ENCODE results near the gene SUSD3. TPM values are rescaled to one million over a fixed set of nuclear protein-coding genes. Genes with fewer than 3 reads are reported as not detected.

The SUSD3 gene
- total and polyA plus RNA-seq, 2 donors from 2014 or later = 12.2 to 34.6 TPM

DNA sequence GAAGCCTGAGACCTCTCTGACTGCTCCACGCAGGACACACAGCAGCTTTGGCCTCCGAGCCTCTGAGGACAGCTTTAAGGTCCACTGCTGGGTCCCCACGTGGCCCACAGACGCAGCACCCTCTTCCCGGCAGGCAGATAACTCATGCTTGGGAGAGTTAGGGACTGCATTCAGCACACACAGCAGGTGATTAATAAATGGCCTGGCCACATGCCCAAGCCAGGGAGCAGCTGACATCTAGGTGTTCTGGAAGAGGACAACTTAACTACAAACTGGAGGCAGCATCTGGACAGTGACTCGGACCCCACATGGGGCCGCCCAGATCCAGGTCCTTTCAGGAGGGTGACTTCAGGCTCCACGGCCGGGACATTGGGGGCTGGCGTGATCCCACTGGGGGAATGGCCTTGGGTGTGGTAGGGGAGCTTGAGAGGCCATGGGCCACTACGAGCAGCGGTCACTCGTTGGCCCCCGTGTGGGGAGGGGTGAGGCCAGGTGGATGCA lies 64.3 kb downstream of the SUSD3 start:
- no peak for FAIRE-seq
- Histone ChIP-seq H3K4me1 (ENCODE audit: control insufficient read depth in 2 of 3, insufficient read depth in 2 of 3, low read depth in 1 of 3, low read length in 3 of 3) (peaks cover 0 to 26% (median 20%) of the 10 kb centered on the region in 3 donors), H3K9ac (ENCODE audit: low read length in 3 of 3) (no peak overlapping the region), H3K27me3 (ENCODE audit: control insufficient read depth, insufficient read depth, low read length) (no peaks in the 10 kb centered on the region), H3K9me3 (ENCODE audit: control insufficient read depth in 2 of 3, insufficient read depth in 1 of 3, low read length in 3 of 3) (no peaks in the 10 kb centered on the region), H3K36me3 (ENCODE audit: control insufficient read depth in 2 of 3, insufficient read depth in 3 of 3, low read length in 3 of 3) (peaks cover 0 to 30% (median 16%) of the 10 kb centered on the region in 3 donors), H3K27ac (ENCODE audit: low read depth in 2 of 2, low read length in 2 of 2) (no peak overlapping the region), H3K4me3 (ENCODE audit: low read length in 3 of 3) (no peak overlapping the region)
- DNase-seq = peak in 2 of 5 donors; percentile 36 to 65
- TF ChIP-seq, protein P1, sequence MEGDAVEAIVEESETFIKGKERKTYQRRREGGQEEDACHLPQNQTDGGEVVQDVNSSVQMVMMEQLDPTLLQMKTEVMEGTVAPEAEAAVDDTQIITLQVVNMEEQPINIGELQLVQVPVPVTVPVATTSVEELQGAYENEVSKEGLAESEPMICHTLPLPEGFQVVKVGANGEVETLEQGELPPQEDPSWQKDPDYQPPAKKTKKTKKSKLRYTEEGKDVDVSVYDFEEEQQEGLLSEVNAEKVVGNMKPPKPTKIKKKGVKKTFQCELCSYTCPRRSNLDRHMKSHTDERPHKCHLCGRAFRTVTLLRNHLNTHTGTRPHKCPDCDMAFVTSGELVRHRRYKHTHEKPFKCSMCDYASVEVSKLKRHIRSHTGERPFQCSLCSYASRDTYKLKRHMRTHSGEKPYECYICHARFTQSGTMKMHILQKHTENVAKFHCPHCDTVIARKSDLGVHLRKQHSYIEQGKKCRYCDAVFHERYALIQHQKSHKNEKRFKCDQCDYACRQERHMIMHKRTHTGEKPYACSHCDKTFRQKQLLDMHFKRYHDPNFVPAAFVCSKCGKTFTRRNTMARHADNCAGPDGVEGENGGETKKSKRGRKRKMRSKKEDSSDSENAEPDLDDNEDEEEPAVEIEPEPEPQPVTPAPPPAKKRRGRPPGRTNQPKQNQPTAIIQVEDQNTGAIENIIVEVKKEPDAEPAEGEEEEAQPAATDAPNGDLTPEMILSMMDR (IDR thresholded peaks at IDR 0.05; ENCODE audit: borderline replicate concordance, extremely low read depth, insufficient read depth) = no peak
- intact Hi-C loops (cut with DNase I) = no loop called here

DNA sequence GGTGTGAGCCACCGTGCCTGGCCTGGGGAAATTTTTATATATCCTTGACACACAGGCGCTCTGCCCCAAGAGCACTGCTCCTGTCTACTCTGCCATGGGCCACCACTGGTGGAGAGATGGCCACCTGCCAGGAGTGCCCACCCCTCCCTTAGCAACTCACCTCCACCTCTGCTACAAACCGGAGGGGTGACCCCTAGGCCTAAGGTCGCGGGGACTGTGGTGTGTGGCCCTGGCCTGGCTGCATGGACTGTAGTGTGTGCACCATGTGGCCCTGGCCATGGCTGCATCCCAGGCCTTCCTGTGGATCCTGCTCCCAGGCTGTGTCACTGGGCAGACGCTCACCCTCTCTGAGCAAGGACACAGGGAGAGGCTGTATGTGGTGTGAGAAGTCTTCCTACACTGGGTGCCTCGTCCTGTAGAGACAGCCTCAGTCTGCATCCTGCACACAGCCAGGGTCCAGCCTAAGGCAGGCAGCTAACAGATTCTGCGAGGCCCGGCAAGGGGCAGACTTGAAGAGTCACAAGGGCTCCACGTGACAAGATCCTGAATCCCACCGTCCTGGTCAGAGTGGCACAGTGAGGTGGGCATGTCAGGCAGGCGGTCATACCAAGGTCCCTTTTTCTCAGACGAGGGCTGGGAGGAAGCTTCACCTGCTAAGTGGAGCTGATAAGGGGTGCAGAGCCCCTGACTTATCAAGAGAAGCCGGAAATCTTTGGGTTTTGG lies 65.2 kb downstream of the SUSD3 start:
- Histone ChIP-seq H3K9me3 (ENCODE audit: control insufficient read depth in 2 of 3, insufficient read depth in 1 of 3, low read length in 3 of 3) (no peaks in the 10 kb centered on the region), H3K27ac (ENCODE audit: low read depth in 2 of 2, low read length in 2 of 2) (no peak overlapping the region), H3K9ac (ENCODE audit: low read length in 3 of 3) (no peak overlapping the region), H3K4me1 (ENCODE audit: control insufficient read depth in 2 of 3, insufficient read depth in 2 of 3, low read depth in 1 of 3, low read length in 3 of 3) (peaks cover 0 to 36% (median 30%) of the 10 kb centered on the region in 3 donors), H3K36me3 (ENCODE audit: control insufficient read depth in 2 of 3, insufficient read depth in 3 of 3, low read length in 3 of 3) (peaks cover 0 to 30% (median 16%) of the 10 kb centered on the region in 3 donors), H3K27me3 (ENCODE audit: control insufficient read depth, insufficient read depth, low read length) (no peaks in the 10 kb centered on the region), H3K4me3 (ENCODE audit: low read length in 3 of 3) (no peak overlapping the region)
- intact Hi-C loops (cut with DNase I) = no loop called here
- TF ChIP-seq, protein P1 (IDR thresholded peaks at IDR 0.05; ENCODE audit: borderline replicate concordance, extremely low read depth, insufficient read depth) = no peak
- FAIRE-seq = no peak
- peak in 2 of 5 donors; percentile 43 to 74 for DNase-seq

DNA sequence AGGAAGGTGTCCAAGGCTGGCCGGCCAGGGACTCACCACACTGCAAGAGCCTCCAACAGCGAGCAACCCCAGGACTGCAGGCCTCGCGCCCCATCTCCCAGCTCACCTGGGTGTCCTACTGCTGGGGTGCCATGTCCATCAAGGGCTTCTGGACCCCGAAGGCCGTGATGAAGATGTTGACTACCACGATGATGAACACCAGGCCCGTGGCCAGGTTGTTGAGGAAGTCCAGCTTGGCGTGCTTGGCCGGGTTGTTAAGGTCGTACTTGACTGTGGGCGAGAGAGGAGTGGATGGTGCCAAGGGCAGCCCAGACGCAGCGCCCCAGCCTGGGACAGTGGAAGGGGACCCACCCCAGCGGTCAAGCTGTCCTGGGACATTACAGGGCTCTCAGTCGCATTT lies 66.3 kb downstream of the SUSD3 start:
- FAIRE-seq = no peak
- peaks cover 0 to 39% (median 37%) of the 10 kb centered on the region in 3 donors for H3K4me1 ChIP-seq (ENCODE audit: control insufficient read depth in 2 of 3, insufficient read depth in 2 of 3, low read depth in 1 of 3, low read length in 3 of 3)
- no peak overlapping the region for H3K27ac ChIP-seq (ENCODE audit: low read depth in 2 of 2, low read length in 2 of 2)
- H3K9me3 ChIP-seq (ENCODE audit: control insufficient read depth in 2 of 3, insufficient read depth in 1 of 3, low read length in 3 of 3) = no peaks in the 10 kb centered on the region
- no peak overlapping the region for H3K4me3 ChIP-seq (ENCODE audit: low read length in 3 of 3)
- no peaks in the 10 kb centered on the region for H3K27me3 ChIP-seq (ENCODE audit: control insufficient read depth, insufficient read depth, low read length)
- H3K9ac ChIP-seq (ENCODE audit: low read length in 3 of 3) = no peak overlapping the region
- peak in 3 of 5 donors; percentile 6 to 67 (median 45) for DNase-seq
- intact Hi-C loops (cut with DNase I) = no loop called here
- H3K36me3 ChIP-seq (ENCODE audit: control insufficient read depth in 2 of 3, insufficient read depth in 3 of 3, low read length in 3 of 3) = peaks cover 0 to 30% (median 16%) of the 10 kb centered on the region in 3 donors
- TF ChIP-seq, protein P1 (IDR thresholded peaks at IDR 0.05; ENCODE audit: borderline replicate concordance, extremely low read depth, insufficient read depth) = no peak

Data from kidney (tissue), 14 donors.